Measurements from ENCODE around the gene TMCO4.

TMCO4 gene

DNA sequence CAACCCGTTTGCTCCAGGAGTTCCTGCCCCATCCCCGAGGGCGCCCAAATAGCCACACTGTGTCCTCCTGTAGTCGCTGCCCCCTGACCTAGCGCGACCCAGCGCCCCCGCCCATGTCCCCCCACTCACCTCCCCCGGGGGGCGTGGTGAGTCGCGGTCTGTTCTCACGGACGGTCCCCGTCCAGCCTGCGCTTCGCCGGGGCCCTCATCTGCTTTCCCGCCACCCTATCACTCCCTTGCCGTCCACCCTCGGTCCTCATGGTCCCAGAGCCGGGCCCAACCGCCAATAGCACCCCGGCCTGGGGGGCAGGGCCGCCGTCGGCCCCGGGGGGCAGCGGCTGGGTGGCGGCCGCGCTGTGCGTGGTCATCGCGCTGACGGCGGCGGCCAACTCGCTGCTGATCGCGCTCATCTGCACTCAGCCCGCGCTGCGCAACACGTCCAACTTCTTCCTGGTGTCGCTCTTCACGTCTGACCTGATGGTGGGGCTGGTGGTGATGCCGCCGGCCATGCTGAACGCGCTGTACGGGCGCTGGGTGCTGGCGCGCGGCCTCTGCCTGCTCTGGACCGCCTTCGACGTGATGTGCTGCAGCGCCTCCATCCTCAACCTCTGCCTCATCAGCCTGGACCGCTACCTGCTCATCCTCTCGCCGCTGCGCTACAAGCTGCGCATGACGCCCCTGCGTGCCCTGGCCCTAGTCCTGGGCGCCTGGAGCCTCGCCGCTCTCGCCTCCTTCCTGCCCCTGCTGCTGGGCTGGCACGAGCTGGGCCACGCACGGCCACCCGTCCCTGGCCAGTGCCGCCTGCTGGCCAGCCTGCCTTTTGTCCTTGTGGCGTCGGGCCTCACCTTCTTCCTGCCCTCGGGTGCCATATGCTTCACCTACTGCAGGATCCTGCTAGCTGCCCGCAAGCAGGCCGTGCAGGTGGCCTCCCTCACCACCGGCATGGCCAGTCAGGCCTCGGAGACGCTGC, 133.9 kb downstream of the TMCO4 start:
- no peak overlapping the region for H3K27ac ChIP-seq (ENCODE audit: low read depth, low read length)
- H3K4me3 ChIP-seq (ENCODE audit: low read depth, low read length): peak overlapping the region; percentile 57; the same call in 1 of the 2 replicates
- H3K36me3 ChIP-seq (ENCODE audit: control insufficient read depth, insufficient read depth, low read length): no peaks in the 10 kb centered on the region
- no peak overlapping the region for H3K9ac ChIP-seq (ENCODE audit: low read depth, low read length)
- H3K9me3 ChIP-seq (ENCODE audit: control insufficient read depth, insufficient read depth, low read length): no peaks in the 10 kb centered on the region
- H3K4me1 ChIP-seq (ENCODE audit: control insufficient read depth, insufficient read depth, low read length): no peaks in the 10 kb centered on the region
- H3K27me3 ChIP-seq (ENCODE audit: control insufficient read depth, insufficient read depth, low read length): peaks cover 62% of the 10 kb centered on the region

DNA sequence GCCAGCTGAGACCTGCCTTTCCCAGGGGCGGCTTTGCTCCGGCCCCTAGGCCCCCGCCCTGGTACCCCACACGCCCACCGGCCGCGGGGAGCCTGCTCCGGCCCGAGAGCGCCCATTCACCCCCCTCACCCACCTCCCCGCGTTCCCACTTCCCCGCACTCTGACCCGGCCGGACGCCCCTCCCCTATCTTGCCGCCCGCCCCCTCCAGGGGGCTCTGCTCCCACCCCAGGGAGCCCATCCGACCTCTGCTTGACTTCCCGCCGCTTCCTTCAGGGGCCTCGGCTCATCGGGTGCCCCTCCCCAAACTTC, 134.6 kb downstream of the TMCO4 start:
- H3K9ac ChIP-seq (ENCODE audit: low read depth, low read length): no peak overlapping the region
- no peak overlapping the region for H3K27ac ChIP-seq (ENCODE audit: low read depth, low read length)
- H3K4me1 ChIP-seq (ENCODE audit: control insufficient read depth, insufficient read depth, low read length): no peaks in the 10 kb centered on the region
- peaks cover 62% of the 10 kb centered on the region for H3K27me3 ChIP-seq (ENCODE audit: control insufficient read depth, insufficient read depth, low read length)
- H3K36me3 ChIP-seq (ENCODE audit: control insufficient read depth, insufficient read depth, low read length): no peaks in the 10 kb centered on the region
- H3K9me3 ChIP-seq (ENCODE audit: control insufficient read depth, insufficient read depth, low read length): no peaks in the 10 kb centered on the region
- H3K4me3 ChIP-seq (ENCODE audit: low read depth, low read length): peak overlapping the region; percentile 57; the same call in 1 of the 2 replicates

DNA sequence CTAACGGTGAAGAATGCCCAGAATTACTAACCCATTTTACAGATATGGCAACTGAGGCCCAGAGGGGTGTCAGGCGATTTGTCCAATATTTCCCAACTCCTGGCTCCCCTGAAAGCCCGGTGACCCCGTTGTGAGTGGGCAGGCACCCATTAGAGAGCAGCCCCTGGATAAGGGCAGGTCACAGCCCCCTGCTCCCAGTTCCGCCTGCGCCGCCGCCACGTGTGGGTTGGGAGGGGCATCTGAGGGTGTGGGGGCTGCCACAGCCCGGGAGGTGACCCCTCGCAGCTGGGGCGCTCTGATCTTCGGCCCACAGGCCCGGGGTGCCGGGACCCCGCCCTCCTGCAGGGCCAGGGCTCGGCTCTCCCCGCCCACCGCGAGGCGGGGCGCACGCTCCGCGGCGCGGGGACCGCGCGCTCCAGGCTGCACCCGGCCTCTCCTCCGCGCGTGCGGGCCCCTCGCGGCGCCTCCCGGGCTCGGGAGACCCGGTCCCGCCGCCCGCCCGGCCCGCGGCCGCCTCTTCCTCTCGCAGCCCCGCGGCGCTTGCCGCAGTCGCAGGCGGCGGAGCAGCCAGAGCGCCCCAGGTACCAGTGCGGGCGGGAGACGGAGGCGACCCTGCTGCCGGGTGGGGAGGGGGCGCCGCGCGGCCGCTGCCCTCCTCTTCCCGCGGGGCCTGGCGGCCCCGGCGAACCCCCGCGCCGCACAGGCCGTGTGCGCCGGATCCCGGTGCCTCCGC, 135.1 kb downstream of the TMCO4 start, which contains the start of gene HTR6:
Gene HTR6 (plus strand): TSS at position 423 of the 733 bp plus-strand sequence. CDS start 879 bp downstream, outside the sequence.
- Histone ChIP-seq H3K4me1 (ENCODE audit: control insufficient read depth, insufficient read depth, low read length) (no peaks in the 10 kb centered on the region), H3K4me3 (ENCODE audit: low read depth, low read length) (peak within 1 kb of the TSS; percentile 57; the same call in 1 of the 2 replicates), H3K36me3 (ENCODE audit: control insufficient read depth, insufficient read depth, low read length) (no peaks in the 10 kb centered on the region), H3K9ac (ENCODE audit: low read depth, low read length) (no peak within 1 kb of the TSS), H3K27me3 (ENCODE audit: control insufficient read depth, insufficient read depth, low read length) (peaks cover 62% of the 10 kb centered on the region), H3K9me3 (ENCODE audit: control insufficient read depth, insufficient read depth, low read length) (no peaks in the 10 kb centered on the region), H3K27ac (ENCODE audit: low read depth, low read length) (no peak within 1 kb of the TSS)

DNA sequence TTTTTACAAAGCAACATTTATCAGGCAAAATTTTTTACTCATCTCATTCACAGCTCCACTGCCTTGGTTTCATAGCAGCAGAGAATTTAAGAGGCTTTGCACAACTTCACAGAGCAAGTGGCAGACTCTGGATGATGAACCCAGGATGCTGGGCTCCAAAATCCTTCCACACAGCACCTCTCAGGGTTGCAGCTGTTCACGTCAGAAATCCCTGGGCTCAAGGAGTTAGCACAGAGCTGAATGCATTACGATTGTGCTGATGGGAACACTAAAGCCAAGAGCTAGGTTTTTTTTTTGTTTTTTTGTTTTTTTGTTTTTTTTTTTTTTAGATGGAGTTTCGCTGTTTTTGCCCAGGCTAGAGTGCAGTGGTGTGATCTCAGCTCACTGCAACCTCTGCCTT, 137.4 kb downstream of the TMCO4 start:
- Histone ChIP-seq H3K27me3 (ENCODE audit: control insufficient read depth, insufficient read depth, low read length) (peaks cover 47% of the 10 kb centered on the region), H3K9ac (ENCODE audit: low read depth, low read length) (no peak overlapping the region), H3K9me3 (ENCODE audit: control insufficient read depth, insufficient read depth, low read length) (no peaks in the 10 kb centered on the region), H3K4me3 (ENCODE audit: low read depth, low read length) (no peak overlapping the region), H3K36me3 (ENCODE audit: control insufficient read depth, insufficient read depth, low read length) (no peaks in the 10 kb centered on the region), H3K4me1 (ENCODE audit: control insufficient read depth, insufficient read depth, low read length) (no peaks in the 10 kb centered on the region), H3K27ac (ENCODE audit: low read depth, low read length) (no peak overlapping the region)

DNA sequence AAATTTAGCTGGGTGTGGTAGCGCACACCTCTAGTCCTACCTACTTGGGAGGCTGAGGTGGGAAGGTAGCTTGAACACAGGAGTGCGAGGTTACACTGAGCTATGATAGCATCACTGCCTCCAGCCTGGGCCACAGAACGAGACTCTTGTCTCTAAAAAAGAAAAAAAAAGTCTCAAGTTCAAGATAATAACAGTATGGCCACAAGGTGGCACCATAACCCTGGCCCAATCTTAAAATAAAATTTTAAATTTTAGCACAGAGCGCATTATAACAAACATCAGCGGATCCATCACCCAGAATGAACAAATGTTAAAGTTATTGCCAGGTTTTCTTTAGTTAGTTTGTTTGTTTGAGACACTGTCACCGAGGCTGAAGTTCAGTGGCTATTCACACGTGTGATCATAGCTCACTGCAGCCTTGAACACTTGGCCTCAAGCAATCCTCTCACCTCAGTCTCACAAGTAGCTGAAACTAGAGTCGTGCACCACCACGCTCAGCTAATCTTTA, 137.9 kb downstream of the TMCO4 start:
- H3K27ac ChIP-seq (ENCODE audit: low read depth, low read length): no peak overlapping the region
- H3K4me3 ChIP-seq (ENCODE audit: low read depth, low read length): no peak overlapping the region
- peaks cover 43% of the 10 kb centered on the region for H3K27me3 ChIP-seq (ENCODE audit: control insufficient read depth, insufficient read depth, low read length)
- H3K4me1 ChIP-seq (ENCODE audit: control insufficient read depth, insufficient read depth, low read length): no peaks in the 10 kb centered on the region
- no peaks in the 10 kb centered on the region for H3K36me3 ChIP-seq (ENCODE audit: control insufficient read depth, insufficient read depth, low read length)
- no peaks in the 10 kb centered on the region for H3K9me3 ChIP-seq (ENCODE audit: control insufficient read depth, insufficient read depth, low read length)
- no peak overlapping the region for H3K9ac ChIP-seq (ENCODE audit: low read depth, low read length)

DNA sequence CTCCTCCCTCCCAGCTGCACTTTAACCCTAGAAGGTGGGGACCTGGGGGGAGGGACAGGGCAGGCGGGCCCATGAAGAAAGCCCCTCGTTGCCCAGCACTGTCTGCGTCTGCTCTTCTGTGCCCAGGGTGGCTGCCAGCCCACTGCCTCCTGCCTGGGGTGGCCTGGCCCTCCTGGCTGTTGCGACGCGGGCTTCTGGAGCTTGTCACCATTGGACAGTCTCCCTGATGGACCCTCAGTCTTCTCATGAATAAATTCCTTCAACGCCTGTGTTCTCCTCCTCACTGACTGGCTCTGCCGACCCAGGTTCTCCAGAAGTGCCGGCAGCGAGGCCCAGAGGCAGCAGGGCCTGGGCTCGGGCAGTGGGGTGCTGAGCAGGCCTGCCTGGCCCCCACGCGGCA, 141.5 kb downstream of the TMCO4 start:
- no peaks in the 10 kb centered on the region for H3K36me3 ChIP-seq (ENCODE audit: control insufficient read depth, insufficient read depth, low read length)
- no peak overlapping the region for H3K9ac ChIP-seq (ENCODE audit: low read depth, low read length)
- H3K27ac ChIP-seq (ENCODE audit: low read depth, low read length): no peak overlapping the region
- peaks cover 9% of the 10 kb centered on the region for H3K27me3 ChIP-seq (ENCODE audit: control insufficient read depth, insufficient read depth, low read length)
- no peak overlapping the region for H3K4me3 ChIP-seq (ENCODE audit: low read depth, low read length)
- no peaks in the 10 kb centered on the region for H3K4me1 ChIP-seq (ENCODE audit: control insufficient read depth, insufficient read depth, low read length)
- no peaks in the 10 kb centered on the region for H3K9me3 ChIP-seq (ENCODE audit: control insufficient read depth, insufficient read depth, low read length)

DNA sequence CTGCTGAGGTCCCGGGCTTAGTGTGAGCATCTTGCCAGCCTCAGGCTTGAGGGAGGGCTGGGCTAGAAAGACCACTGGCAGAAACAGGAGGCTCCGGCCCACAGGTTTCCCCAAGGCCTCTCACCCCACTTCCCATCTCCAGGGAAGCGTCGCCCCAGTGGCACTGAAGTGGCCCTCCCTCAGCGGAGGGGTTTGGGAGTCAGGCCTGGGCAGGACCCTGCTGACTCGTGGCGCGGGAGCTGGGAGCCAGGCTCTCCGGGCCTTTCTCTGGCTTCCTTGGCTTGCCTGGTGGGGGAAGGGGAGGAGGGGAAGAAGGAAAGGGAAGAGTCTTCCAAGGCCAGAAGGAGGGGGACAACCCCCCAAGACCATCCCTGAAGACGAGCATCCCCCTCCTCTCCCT, 142.2 kb downstream of the TMCO4 start:
- Histone ChIP-seq H3K27ac (ENCODE audit: low read depth, low read length) (no peak overlapping the region), H3K4me1 (ENCODE audit: control insufficient read depth, insufficient read depth, low read length) (no peaks in the 10 kb centered on the region), H3K9me3 (ENCODE audit: control insufficient read depth, insufficient read depth, low read length) (no peaks in the 10 kb centered on the region), H3K36me3 (ENCODE audit: control insufficient read depth, insufficient read depth, low read length) (no peaks in the 10 kb centered on the region), H3K27me3 (ENCODE audit: control insufficient read depth, insufficient read depth, low read length) (0 out of 2 replicates have a peak, but pooled peaks cover 4% of the 10 kb centered on the region), H3K4me3 (ENCODE audit: low read depth, low read length) (no peak overlapping the region), H3K9ac (ENCODE audit: low read depth, low read length) (no peak overlapping the region)

DNA sequence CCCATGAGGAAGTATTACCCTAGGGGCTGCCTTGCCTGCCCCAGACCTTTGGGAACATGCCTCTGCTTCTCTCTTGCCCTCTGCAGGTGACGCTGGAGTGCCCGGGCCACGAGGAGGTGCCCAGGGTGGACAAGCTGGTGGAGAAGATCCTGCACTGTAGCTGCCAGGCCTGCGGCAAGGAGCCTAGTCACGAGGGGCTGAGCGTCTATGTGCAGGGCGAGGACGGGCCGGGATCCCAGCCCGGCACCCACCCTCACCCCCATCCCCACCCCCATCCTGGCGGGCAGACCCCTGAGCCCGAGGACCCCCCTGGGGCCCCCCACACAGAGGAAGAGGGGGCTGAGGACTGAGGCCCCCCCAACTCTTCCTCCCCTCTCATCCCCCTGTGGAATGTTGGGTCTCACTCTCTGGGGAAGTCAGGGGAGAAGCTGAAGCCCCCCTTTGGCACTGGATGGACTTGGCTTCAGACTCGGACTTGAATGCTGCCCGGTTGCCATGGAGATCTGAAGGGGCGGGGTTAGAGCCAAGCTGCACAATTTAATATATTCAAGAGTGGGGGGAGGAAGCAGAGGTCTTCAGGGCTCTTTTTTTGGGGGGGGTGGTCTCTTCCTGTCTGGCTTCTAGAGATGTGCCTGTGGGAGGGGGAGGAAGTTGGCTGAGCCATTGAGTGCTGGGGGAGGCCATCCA, 142.8 kb downstream of the TMCO4 start:
- H3K27me3 ChIP-seq (ENCODE audit: control insufficient read depth, insufficient read depth, low read length): no peaks in the 10 kb centered on the region
- no peaks in the 10 kb centered on the region for H3K4me1 ChIP-seq (ENCODE audit: control insufficient read depth, insufficient read depth, low read length)
- H3K27ac ChIP-seq (ENCODE audit: low read depth, low read length): no peak overlapping the region
- H3K4me3 ChIP-seq (ENCODE audit: low read depth, low read length): no peak overlapping the region
- H3K9ac ChIP-seq (ENCODE audit: low read depth, low read length): no peak overlapping the region
- H3K36me3 ChIP-seq (ENCODE audit: control insufficient read depth, insufficient read depth, low read length): no peaks in the 10 kb centered on the region
- H3K9me3 ChIP-seq (ENCODE audit: control insufficient read depth, insufficient read depth, low read length): no peaks in the 10 kb centered on the region

DNA sequence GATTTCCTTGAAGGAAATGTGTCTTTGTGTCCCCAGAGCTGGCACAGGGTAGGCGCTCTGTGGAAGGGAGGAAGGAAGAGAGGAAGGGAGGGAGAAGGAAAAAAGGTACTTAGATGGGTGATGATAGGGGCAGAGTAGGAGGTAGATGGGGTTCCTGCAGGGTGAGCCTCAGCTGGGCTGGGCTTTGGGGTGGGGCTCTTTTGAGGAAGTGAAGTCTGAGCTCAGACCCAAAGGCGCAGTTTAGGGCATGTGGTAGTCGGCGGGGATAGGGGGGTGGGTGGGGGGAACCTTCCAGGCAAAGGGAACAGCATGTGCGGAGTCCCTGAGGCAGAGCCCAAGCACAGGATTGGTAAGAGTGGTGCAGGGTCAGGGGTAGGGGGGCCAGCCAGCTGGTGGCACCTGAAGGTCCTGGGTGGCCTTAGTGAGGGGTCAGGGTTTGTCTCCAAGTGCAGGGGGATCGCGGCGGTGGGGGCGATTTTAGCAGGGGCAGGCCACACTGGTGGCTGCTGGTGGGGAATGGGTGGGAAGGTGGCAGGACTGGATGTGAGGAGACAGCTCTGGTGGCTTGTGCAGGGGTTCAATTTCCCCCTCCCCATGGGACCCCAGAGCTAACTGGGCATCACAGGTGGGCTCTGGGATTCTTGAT, 143.5 kb downstream of the TMCO4 start:
- Histone ChIP-seq H3K36me3 (ENCODE audit: control insufficient read depth, insufficient read depth, low read length) (no peaks in the 10 kb centered on the region), H3K27ac (ENCODE audit: low read depth, low read length) (no peak overlapping the region), H3K4me1 (ENCODE audit: control insufficient read depth, insufficient read depth, low read length) (no peaks in the 10 kb centered on the region), H3K27me3 (ENCODE audit: control insufficient read depth, insufficient read depth, low read length) (no peaks in the 10 kb centered on the region), H3K9ac (ENCODE audit: low read depth, low read length) (no peak overlapping the region), H3K9me3 (ENCODE audit: control insufficient read depth, insufficient read depth, low read length) (no peaks in the 10 kb centered on the region), H3K4me3 (ENCODE audit: low read depth, low read length) (no peak overlapping the region)

DNA sequence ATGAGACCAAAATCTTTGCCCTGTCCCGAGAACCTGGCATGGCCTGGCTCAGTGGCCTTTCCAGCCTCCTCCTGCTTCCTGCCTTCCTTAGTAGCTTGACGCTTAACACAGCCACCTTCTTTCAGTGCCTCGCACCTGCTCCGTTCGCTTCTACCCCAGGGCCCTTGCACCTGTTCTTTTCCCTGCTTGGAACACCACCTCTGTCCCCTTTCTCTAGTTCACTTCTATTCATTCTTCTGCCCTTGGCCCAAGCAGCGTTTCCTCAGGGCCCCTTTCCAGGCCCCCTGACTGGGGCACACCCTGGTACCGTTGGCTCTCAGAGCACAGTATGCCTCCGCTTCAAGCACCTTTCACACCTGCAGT, 144.0 kb downstream of the TMCO4 start:
- no peaks in the 10 kb centered on the region for H3K36me3 ChIP-seq (ENCODE audit: control insufficient read depth, insufficient read depth, low read length)
- H3K4me3 ChIP-seq (ENCODE audit: low read depth, low read length): no peak overlapping the region
- no peaks in the 10 kb centered on the region for H3K4me1 ChIP-seq (ENCODE audit: control insufficient read depth, insufficient read depth, low read length)
- H3K27ac ChIP-seq (ENCODE audit: low read depth, low read length): no peak overlapping the region
- no peak overlapping the region for H3K9ac ChIP-seq (ENCODE audit: low read depth, low read length)
- H3K9me3 ChIP-seq (ENCODE audit: control insufficient read depth, insufficient read depth, low read length): no peaks in the 10 kb centered on the region
- H3K27me3 ChIP-seq (ENCODE audit: control insufficient read depth, insufficient read depth, low read length): no peaks in the 10 kb centered on the region
